HEK293 (cell line): ENCODE results near the gene EPS8L3.

ENCODE experiments used
- CTCF ChIA-PET: fragments of 350-600 bp; formaldehyde crosslinking; extraction: SDS; loops from one replicate; lab custom pipeline; 2021; ENCODE audit warnings: antibody characterized with exemption; lab: Yijun Ruan, JAX
- POLR2A ChIA-PET: fragments of 300-600 bp; formaldehyde crosslinking; extraction: SDS; loops from one replicate; lab custom pipeline; 2020; ENCODE audit warnings: antibody characterized with exemption, inconsistent platforms; lab: Yijun Ruan, JAX
- H3K27ac ChIP-seq: fragments of 200-500 bp; sonication (Bioruptor generic); 2 replicates; pipeline ENCODE4 v1.5.1; 2014; ENCODE audit warnings: low read depth, low read length, control low read depth, inconsistent platforms; ENCODE audit errors: extremely low read depth
- H3K36me3 ChIP-seq, 2 experiments: fragments of 200-500 bp in 1 of 2; sonication (Bioruptor generic) in 1 of 2; 1 replicate in 1 of 2; 2 replicates in 1 of 2; pipeline ENCODE4 v1.5.1; 2014 to 2017; ENCODE audit warnings: inconsistent platforms in 2 of 2, low read length in 2 of 2; ENCODE audit not compliant: control insufficient read depth in 2 of 2, insufficient read depth in 1 of 2
- H3K4me1 ChIP-seq: fragments of 200-500 bp; sonication (Bioruptor generic); 2 replicates; pipeline ENCODE4 v1.5.1; 2014; ENCODE audit warnings: mild to moderate bottlenecking, low read length, inconsistent platforms; ENCODE audit not compliant: control insufficient read depth, insufficient read depth
- H3K4me3 ChIP-seq: 2 replicates; pipeline ENCODE4 v1.5.1; 2011; ENCODE audit warnings: low read depth, mild to moderate bottlenecking, control low read depth, low read length, moderate library complexity
- H3K9me3 ChIP-seq: fragments of 200-500 bp; sonication (Bioruptor generic); 2 replicates; pipeline ENCODE4 v1.5.1; 2014; ENCODE audit warnings: low read depth, low read length, inconsistent platforms; ENCODE audit not compliant: control insufficient read depth, insufficient read depth
- AEBP2 ChIP-seq: fragments of 450-650 bp; formaldehyde crosslinking; IDR thresholded peaks from 2 replicates; pipeline ENCODE4 v1.5.1; 2016; ENCODE audit warnings: missing biosample characterization, missing genetic modification characterization, borderline replicate concordance
- GLIS2 ChIP-seq: fragments of 450-650 bp; formaldehyde crosslinking; IDR thresholded peaks from 2 replicates; pipeline ENCODE4 v1.5.1; 2016; ENCODE audit warnings: missing biosample characterization, missing genetic modification characterization
- SALL2 ChIP-seq: fragments of 450-650 bp; formaldehyde crosslinking; IDR thresholded peaks from 2 replicates; pipeline ENCODE4 v1.5.0; 2017; ENCODE audit warnings: missing biosample characterization, mild to moderate bottlenecking, missing genetic modification characterization, borderline replicate concordance
- SP2 ChIP-seq: fragments of 450-650 bp; formaldehyde crosslinking; IDR thresholded peaks from 2 replicates; pipeline ENCODE4 v1.5.1; 2016; ENCODE audit warnings: missing biosample characterization, missing genetic modification characterization
- ZBTB1 ChIP-seq: fragments of 450-650 bp; formaldehyde crosslinking; IDR thresholded peaks from 2 replicates; pipeline ENCODE4 v1.5.1; 2016; ENCODE audit warnings: missing biosample characterization, missing genetic modification characterization
- ZFHX2 ChIP-seq: fragments of 450-650 bp; formaldehyde crosslinking; conservative IDR thresholded peaks from 2 replicates; pipeline ENCODE4 v1.5.1; 2016; ENCODE audit warnings: missing biosample characterization, missing genetic modification characterization
- ZNF112 ChIP-seq: fragments of 450-650 bp; formaldehyde crosslinking; IDR thresholded peaks from 2 replicates; pipeline ENCODE4 v1.5.0; 2017; ENCODE audit warnings: missing biosample characterization, missing genetic modification characterization
- ZNF146 ChIP-seq: fragments of 450-650 bp; formaldehyde crosslinking; IDR thresholded peaks from 2 replicates; pipeline ENCODE4 v1.5.1; 2016; ENCODE audit warnings: missing biosample characterization, missing genetic modification characterization
- ZNF148 ChIP-seq: fragments of 450-650 bp; formaldehyde crosslinking; IDR thresholded peaks from 2 replicates; pipeline ENCODE4 v1.5.0; 2017; ENCODE audit warnings: missing biosample characterization, missing genetic modification characterization, borderline replicate concordance
- ZNF155 ChIP-seq: fragments of 450-650 bp; formaldehyde crosslinking; IDR thresholded peaks from 2 replicates; pipeline ENCODE4 v1.5.1; 2016; ENCODE audit warnings: missing biosample characterization, missing genetic modification characterization
- ZNF221 ChIP-seq: fragments of 450-650 bp; formaldehyde crosslinking; IDR thresholded peaks from 2 replicates; pipeline ENCODE4 v1.5.1; 2017; ENCODE audit warnings: missing biosample characterization, missing genetic modification characterization, borderline replicate concordance
- ZNF292 ChIP-seq: fragments of 450-650 bp; formaldehyde crosslinking; IDR thresholded peaks from 2 replicates; pipeline ENCODE4 v1.5.1; 2016; ENCODE audit warnings: low read depth, missing biosample characterization, missing genetic modification characterization, borderline replicate concordance
- ZNF426 ChIP-seq: fragments of 450-650 bp; formaldehyde crosslinking; IDR thresholded peaks from 2 replicates; pipeline ENCODE4 v1.5.1; 2017; ENCODE audit warnings: missing biosample characterization, missing genetic modification characterization, mild to moderate bottlenecking, inconsistent platforms, moderate library complexity
- ZNF558 ChIP-seq: fragments of 450-650 bp; formaldehyde crosslinking; IDR thresholded peaks from 2 replicates; pipeline ENCODE4 v1.5.1; 2016; ENCODE audit warnings: missing biosample characterization, missing genetic modification characterization
- ZNF561 ChIP-seq: fragments of 450-650 bp; IDR thresholded peaks from 2 replicates; pipeline ENCODE4 v1.5.1; 2018; ENCODE audit warnings: missing biosample characterization, missing genetic modification characterization, borderline replicate concordance
- ZNF701 ChIP-seq: fragments of 450-650 bp; formaldehyde crosslinking; IDR thresholded peaks from 2 replicates; pipeline ENCODE4 v1.5.1; 2016; ENCODE audit warnings: missing biosample characterization, missing genetic modification characterization
- ZNF792 ChIP-seq: fragments of 450-650 bp; formaldehyde crosslinking; IDR thresholded peaks from 2 replicates; pipeline ENCODE4 v1.5.1; 2016; ENCODE audit warnings: missing biosample characterization, missing genetic modification characterization
- ZNF830 ChIP-seq: fragments of 450-650 bp; IDR thresholded peaks from 2 replicates; pipeline ENCODE4 v1.5.0; 2018; ENCODE audit warnings: missing biosample characterization, missing genetic modification characterization, low read depth, mild to moderate bottlenecking, moderate library complexity
- ZSCAN30 ChIP-seq: fragments of 450-650 bp; IDR thresholded peaks from 2 replicates; pipeline ENCODE4 v1.5.1; 2018; ENCODE audit warnings: missing biosample characterization, mild to moderate bottlenecking, missing genetic modification characterization, moderate library complexity
- TF ChIP-seq, protein P1 (sequence below): fragments of 450-650 bp; formaldehyde crosslinking; IDR thresholded peaks from 2 replicates; pipeline ENCODE4 v1.5.1; 2016; ENCODE audit warnings: missing biosample characterization, missing genetic modification characterization
- TF ChIP-seq, protein P2 (sequence below): fragments of 450-650 bp; formaldehyde crosslinking; IDR thresholded peaks from 2 replicates; pipeline ENCODE4 v1.5.1; 2016; ENCODE audit warnings: missing biosample characterization, missing genetic modification characterization
- TF ChIP-seq, protein P3 (sequence below): fragments of 450-650 bp; formaldehyde crosslinking; IDR thresholded peaks from 2 replicates; pipeline ENCODE4 v1.5.1; 2016; ENCODE audit warnings: missing biosample characterization, missing genetic modification characterization

EPS8L3 gene

DNA sequence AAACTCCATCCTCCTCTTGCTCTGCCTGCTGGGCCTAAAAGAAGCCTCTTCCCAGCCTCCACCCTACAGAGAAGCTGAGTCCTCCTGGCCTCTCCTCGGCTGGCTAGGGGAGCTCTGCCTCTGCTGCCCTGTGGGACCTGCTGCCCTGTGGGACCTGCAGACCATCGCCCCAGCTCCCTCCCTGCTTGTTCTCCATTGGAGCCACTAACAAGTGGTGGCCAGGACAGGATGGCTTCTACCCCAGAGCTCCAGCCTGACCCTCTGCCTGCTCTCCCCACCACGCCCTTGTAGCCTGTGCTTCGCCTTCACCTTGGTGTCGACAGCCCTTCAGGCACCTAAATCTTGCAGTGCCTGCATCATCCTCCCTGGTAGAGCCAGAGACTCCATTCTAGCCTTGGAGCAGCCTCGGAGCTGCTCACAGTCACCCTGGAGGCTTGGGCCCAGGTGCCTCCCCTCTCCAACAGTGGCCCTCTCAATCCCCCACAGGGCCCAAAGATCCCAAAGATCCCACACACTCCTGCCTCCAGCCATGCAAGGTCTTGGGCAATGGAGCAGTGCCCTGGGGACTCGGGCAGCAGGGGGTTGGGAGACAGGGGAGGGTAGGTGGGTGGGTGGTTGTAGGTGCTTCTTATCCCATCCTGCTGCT is 3.0 kb downstream of the EPS8L3 start:
- no peak for TF ChIP-seq ZNF146
- no peak for TF ChIP-seq ZNF830 (tag by site-specific recombination)
- no peak for TF ChIP-seq ZNF426 (tag by site-specific recombination)
- no peak for TF ChIP-seq ZNF558 (tag by site-specific recombination)
- TF ChIP-seq ZNF792 = no peak
- TF ChIP-seq ZNF292 (tag by site-specific recombination) = no peak
- TF ChIP-seq SP2 (tag by site-specific recombination) = no peak
- no peak for TF ChIP-seq ZNF561
- TF ChIP-seq, protein P1, sequence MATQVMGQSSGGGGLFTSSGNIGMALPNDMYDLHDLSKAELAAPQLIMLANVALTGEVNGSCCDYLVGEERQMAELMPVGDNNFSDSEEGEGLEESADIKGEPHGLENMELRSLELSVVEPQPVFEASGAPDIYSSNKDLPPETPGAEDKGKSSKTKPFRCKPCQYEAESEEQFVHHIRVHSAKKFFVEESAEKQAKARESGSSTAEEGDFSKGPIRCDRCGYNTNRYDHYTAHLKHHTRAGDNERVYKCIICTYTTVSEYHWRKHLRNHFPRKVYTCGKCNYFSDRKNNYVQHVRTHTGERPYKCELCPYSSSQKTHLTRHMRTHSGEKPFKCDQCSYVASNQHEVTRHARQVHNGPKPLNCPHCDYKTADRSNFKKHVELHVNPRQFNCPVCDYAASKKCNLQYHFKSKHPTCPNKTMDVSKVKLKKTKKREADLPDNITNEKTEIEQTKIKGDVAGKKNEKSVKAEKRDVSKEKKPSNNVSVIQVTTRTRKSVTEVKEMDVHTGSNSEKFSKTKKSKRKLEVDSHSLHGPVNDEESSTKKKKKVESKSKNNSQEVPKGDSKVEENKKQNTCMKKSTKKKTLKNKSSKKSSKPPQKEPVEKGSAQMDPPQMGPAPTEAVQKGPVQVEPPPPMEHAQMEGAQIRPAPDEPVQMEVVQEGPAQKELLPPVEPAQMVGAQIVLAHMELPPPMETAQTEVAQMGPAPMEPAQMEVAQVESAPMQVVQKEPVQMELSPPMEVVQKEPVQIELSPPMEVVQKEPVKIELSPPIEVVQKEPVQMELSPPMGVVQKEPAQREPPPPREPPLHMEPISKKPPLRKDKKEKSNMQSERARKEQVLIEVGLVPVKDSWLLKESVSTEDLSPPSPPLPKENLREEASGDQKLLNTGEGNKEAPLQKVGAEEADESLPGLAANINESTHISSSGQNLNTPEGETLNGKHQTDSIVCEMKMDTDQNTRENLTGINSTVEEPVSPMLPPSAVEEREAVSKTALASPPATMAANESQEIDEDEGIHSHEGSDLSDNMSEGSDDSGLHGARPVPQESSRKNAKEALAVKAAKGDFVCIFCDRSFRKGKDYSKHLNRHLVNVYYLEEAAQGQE = no peak
- TF ChIP-seq AEBP2 (tag by site-specific recombination) = no peak
- no peak for TF ChIP-seq ZFHX2 (tag by site-specific recombination)
- no peak for TF ChIP-seq GLIS2
- no peak for TF ChIP-seq ZNF155
- no peak for TF ChIP-seq ZNF148
- TF ChIP-seq ZNF221 = no peak
- no peak for TF ChIP-seq SALL2 (tag by site-specific recombination)
- ChIA-PET POLR2A (interaction anchor here (0.7 kb wide), 1 partner anchor 34 kb away, joined by 5 read pairs; no protein-coding TSS in a partner anchor), CTCF (interaction anchor here (0.6 to 0.7 kb wide), 2 partner anchors 132 to 217 kb away, joined by 3 to 4 read pairs; no protein-coding TSS in a partner anchor)
- no peaks in the 10 kb centered on the region for H3K36me3 ChIP-seq
- no peaks in the 10 kb centered on the region for H3K9me3 ChIP-seq
- H3K4me3 ChIP-seq = no peak overlapping the region
- H3K27ac ChIP-seq = no peak overlapping the region
- no peaks in the 10 kb centered on the region for H3K4me1 ChIP-seq

DNA sequence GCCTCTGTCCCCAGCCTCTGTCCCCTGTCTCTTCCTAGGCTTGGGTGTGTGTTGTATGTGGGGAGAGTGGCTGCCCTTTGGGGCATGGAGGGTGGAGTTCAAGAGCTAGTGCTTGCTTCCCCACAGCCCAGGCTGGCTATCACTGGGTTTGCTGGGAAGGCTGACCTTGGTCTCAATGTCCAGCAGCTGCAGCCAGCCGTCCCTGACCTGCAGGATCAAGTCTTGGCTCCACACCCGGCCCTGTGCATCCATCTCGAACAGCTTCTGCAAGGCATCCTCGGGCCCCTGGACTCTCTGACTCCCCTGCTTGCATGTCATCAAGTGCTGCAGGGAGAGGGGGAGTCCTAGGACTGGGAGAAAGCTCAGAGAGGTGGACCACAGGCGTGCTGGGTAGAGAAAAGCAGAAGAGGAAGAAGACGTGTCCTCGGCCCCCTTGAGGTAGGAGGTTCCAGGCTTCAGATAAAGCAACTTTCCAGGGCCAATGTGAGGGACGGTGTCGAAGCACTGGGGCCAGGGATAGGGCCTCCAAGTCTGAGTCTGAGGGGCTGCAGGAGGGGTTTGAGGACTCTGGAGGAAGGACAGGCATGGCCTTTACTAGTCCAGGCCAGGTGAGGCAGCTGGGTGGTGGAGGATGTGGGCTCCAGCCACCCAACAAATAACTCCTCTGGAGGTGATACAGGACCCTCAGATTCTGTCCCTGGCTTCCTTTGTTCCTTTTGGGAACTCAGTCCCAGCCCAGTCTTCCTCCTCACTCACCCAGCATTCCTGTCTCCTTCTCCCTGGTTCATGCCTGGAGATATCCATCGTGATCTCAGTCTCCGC is 4.0 kb downstream of the EPS8L3 start:
- H3K4me3 ChIP-seq = no peak overlapping the region
- no peak overlapping the region for H3K27ac ChIP-seq
- H3K36me3 ChIP-seq = no peaks in the 10 kb centered on the region
- ChIA-PET CTCF (interaction anchor here (0.6 to 0.7 kb wide), 3 partner anchors 120 to 218 kb away, joined by 3 to 4 read pairs (median 3); no protein-coding TSS in a partner anchor), POLR2A (no interaction called here)
- no peaks in the 10 kb centered on the region for H3K4me1 ChIP-seq
- H3K9me3 ChIP-seq = no peaks in the 10 kb centered on the region
- TF ChIP-seq, protein P2, sequence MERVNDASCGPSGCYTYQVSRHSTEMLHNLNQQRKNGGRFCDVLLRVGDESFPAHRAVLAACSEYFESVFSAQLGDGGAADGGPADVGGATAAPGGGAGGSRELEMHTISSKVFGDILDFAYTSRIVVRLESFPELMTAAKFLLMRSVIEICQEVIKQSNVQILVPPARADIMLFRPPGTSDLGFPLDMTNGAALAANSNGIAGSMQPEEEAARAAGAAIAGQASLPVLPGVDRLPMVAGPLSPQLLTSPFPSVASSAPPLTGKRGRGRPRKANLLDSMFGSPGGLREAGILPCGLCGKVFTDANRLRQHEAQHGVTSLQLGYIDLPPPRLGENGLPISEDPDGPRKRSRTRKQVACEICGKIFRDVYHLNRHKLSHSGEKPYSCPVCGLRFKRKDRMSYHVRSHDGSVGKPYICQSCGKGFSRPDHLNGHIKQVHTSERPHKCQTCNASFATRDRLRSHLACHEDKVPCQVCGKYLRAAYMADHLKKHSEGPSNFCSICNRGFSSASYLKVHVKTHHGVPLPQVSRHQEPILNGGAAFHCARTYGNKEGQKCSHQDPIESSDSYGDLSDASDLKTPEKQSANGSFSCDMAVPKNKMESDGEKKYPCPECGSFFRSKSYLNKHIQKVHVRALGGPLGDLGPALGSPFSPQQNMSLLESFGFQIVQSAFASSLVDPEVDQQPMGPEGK = no peak
- no peak for TF ChIP-seq ZBTB1
- no peak for TF ChIP-seq ZSCAN30 (tag by site-specific recombination)
- no peak for TF ChIP-seq ZNF112 (tag by site-specific recombination)
- TF ChIP-seq ZNF701 = no peak
- TF ChIP-seq, protein P3, sequence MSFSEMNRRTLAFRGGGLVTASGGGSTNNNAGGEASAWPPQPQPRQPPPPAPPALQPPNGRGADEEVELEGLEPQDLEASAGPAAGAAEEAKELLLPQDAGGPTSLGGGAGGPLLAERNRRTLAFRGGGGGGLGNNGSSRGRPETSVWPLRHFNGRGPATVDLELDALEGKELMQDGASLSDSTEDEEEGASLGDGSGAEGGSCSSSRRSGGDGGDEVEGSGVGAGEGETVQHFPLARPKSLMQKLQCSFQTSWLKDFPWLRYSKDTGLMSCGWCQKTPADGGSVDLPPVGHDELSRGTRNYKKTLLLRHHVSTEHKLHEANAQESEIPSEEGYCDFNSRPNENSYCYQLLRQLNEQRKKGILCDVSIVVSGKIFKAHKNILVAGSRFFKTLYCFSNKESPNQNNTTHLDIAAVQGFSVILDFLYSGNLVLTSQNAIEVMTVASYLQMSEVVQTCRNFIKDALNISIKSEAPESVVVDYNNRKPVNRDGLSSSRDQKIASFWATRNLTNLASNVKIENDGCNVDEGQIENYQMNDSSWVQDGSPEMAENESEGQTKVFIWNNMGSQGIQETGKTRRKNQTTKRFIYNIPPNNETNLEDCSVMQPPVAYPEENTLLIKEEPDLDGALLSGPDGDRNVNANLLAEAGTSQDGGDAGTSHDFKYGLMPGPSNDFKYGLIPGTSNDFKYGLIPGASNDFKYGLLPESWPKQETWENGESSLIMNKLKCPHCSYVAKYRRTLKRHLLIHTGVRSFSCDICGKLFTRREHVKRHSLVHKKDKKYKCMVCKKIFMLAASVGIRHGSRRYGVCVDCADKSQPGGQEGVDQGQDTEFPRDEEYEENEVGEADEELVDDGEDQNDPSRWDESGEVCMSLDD = no peak
